ENCODE data around the gene FOXO3. TPM values are rescaled to one million over a fixed set of nuclear protein-coding genes. Genes with fewer than 3 reads are reported as not detected.

Gene FOXO3
- total RNA-seq, 2 donors from 2014 or later = 108 to 144 TPM

DNA sequence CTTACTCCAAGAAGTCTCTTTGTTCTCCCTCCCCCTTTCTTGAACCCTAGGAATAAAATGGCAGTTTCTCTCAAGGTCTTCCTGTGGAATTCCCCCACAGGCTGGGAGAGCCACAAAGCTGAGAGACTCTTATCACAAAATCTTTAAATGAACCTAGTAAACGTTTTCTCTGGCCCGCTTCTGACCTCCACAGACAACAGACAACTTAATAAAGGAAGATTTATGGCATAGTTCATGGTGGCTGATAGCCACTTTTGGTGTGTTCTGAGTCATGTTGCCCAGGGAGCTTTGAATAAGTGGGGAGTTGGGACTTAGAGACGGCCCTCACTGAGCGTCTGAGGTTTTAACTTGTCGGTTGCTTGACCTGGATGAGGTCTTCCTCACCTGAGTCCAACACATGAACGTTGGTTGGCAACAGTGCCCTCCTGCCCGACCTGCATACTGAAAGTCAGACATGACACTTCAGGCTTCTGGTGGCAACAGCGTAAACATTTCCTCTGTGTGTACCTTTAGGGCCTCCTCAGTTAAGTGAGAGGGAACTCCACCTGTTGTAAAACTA, 124.1 kb downstream of the FOXO3 start:
- Histone ChIP-seq H3K4me3 (no peak overlapping the region), H3K4me1 (replicated peaks) (peaks cover 8% of the 10 kb centered on the region), H3K9me3 (no peaks in the 10 kb centered on the region), H3K27me3 (replicated peaks; ENCODE audit: insufficient read depth) (no peaks in the 10 kb centered on the region), H3K27ac (peak overlapping the region; percentile 62 to 66), H3K36me3 (no peaks in the 10 kb centered on the region)
- TF ChIP-seq CTCF (IDR thresholded peaks at IDR 0.05) = no peak
- no peak for TF ChIP-seq POLR2A (IDR thresholded peaks at IDR 0.05)
- TF ChIP-seq POLR2AphosphoS5 (IDR thresholded peaks at IDR 0.05) = peak; percentile 55
- peak; percentile 40 for DNase-seq (ENCODE audit: low spot score)
- intact Hi-C loops (cut with DNase I) = no loop called here
- 17% methylated on average over 8 of the region's 8 CpGs for WGBS

DNA sequence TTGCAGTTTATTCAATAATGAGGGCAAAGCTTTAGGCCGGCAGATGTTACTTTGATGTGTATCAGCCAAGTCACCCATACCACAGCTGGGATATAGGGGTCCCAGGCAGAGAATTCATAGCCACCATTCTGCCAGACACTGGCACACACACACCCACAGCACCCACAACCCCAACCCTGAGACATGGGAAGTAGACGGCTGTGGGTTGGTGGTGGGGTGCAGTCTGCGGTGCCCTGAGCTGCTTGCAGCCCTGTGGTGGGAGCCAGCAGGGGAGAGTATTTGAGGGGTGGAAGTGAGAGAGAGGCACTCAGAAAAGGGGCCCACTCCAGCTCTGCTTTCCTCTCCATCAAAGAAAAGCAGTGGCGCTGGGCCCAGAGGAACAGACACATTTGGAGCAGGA, 125.3 kb downstream of the FOXO3 start:
- no peak for DNase-seq (ENCODE audit: low spot score)
- intact Hi-C loops (cut with DNase I) = no loop called here
- H3K27me3 ChIP-seq (replicated peaks; ENCODE audit: insufficient read depth) = no peaks in the 10 kb centered on the region
- no peak overlapping the region for H3K27ac ChIP-seq
- no peak overlapping the region for H3K4me3 ChIP-seq
- H3K4me1 ChIP-seq (replicated peaks) = peaks cover 8% of the 10 kb centered on the region
- no peaks in the 10 kb centered on the region for H3K9me3 ChIP-seq
- TF ChIP-seq POLR2A (IDR thresholded peaks at IDR 0.05) (no peak), CTCF (IDR thresholded peaks at IDR 0.05) (no peak), POLR2AphosphoS5 (IDR thresholded peaks at IDR 0.05) (no peak)
- no peaks in the 10 kb centered on the region for H3K36me3 ChIP-seq
- WGBS = 94% methylated on average over 4 of the region's 4 CpGs

DNA sequence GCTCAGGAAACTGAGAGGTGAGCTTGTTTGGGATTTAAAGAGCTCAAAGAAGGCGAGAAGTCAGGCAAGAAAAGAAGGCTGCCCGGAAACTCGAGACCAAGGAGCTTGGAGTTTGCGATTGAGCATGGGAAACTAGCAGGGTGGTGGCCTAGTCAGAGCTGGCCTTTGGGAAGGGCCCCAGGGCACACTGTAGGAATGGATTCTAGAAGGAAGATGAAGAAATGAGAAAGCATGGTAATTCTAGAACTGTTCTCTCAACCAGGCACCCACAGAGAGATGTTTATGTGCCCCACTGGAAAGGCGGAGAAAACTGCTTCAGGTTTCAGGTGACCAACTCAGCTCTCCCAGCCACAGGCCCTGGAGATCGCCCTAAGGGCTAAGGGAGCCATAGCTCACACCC, 126.2 kb downstream of the FOXO3 start:
- 83% methylated on average over 6 of the region's 6 CpGs for WGBS
- intact Hi-C loops (cut with DNase I) = no loop called here
- no peaks in the 10 kb centered on the region for H3K36me3 ChIP-seq

GRCh38 chr6:108687921-108688320, 127.2 kb downstream of the FOXO3 start:
- Histone ChIP-seq H3K36me3 (no peaks in the 10 kb centered on the region), H3K4me1 (replicated peaks) (peaks cover 8% of the 10 kb centered on the region), H3K27me3 (replicated peaks; ENCODE audit: insufficient read depth) (no peaks in the 10 kb centered on the region), H3K9me3 (no peaks in the 10 kb centered on the region), H3K4me3 (no peak overlapping the region), H3K27ac (no peak overlapping the region)
- TF ChIP-seq POLR2A (IDR thresholded peaks at IDR 0.05) (no peak), CTCF (IDR thresholded peaks at IDR 0.05) (no peak), POLR2AphosphoS5 (IDR thresholded peaks at IDR 0.05) (no peak)
- intact Hi-C loops (cut with DNase I) = no loop called here
- DNase-seq (ENCODE audit: low spot score) = no peak
- WGBS = 92% methylated on average over 1 of the region's 1 CpG

More for the DNA sequence above, 126.2 kb downstream of the FOXO3 start:
- Histone ChIP-seq H3K27ac (no peak overlapping the region), H3K4me1 (replicated peaks) (peaks cover 8% of the 10 kb centered on the region), H3K4me3 (no peak overlapping the region), H3K27me3 (replicated peaks; ENCODE audit: insufficient read depth) (no peaks in the 10 kb centered on the region), H3K9me3 (no peaks in the 10 kb centered on the region)
- TF ChIP-seq POLR2A (IDR thresholded peaks at IDR 0.05) (no peak), POLR2AphosphoS5 (IDR thresholded peaks at IDR 0.05) (no peak)
- DNase-seq (ENCODE audit: low spot score) = no peak

DNA sequence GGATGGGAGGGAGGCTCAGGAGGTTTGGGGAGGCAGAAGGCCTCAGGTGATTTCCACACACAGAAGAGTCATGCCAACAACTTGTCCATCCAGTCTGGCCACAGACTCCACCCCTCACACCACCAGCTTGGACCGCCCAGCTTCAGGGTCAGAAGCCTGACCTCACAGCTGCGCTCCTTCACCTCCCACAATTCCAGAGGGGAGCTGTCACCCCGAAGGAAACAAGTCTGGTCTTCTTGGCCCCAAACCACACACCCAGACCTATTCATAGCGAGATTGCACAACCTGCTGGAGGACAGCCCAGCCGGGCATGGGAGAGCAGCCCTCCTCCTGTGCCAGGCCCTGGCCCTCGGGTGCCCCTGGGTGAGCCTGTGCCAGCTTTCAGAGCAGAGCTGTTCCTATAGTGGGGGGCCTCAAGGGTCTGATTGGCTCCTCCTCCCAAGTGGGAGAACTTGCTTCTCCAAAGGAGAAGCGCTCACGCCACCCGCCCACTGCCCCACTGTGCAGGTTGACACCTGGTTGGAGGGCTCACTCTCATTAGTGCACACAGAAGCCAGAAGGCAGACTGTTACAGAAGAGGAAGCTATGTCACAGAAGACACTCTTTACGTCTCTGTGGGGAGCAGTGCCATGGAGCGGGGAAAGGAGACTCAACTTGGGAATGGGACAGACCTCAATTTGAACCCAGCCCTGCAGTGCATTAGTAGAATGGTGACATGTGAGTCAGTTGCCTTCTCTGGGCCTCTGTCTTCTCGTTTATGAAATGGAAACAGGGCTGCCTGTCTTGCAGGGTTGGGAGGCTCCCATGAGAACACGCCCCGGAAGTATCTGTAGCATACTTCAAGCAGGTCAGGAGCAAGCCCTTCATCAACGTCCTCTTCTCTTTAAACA, 128.8 kb downstream of the FOXO3 start:
- Histone ChIP-seq H3K4me1 (replicated peaks) (peaks cover 5% of the 10 kb centered on the region), H3K4me3 (no peak overlapping the region), H3K27ac (peak overlapping the region; percentile 1 to 14), H3K27me3 (replicated peaks; ENCODE audit: insufficient read depth) (no peaks in the 10 kb centered on the region), H3K9me3 (no peaks in the 10 kb centered on the region), H3K36me3 (no peaks in the 10 kb centered on the region)
- DNase-seq (ENCODE audit: low spot score) = peak; percentile 85
- intact Hi-C loops (cut with DNase I) = no loop called here
- 46% methylated on average over 15 of the region's 15 CpGs for WGBS
- no peak for TF ChIP-seq POLR2A (IDR thresholded peaks at IDR 0.05)
- TF ChIP-seq POLR2AphosphoS5 (IDR thresholded peaks at IDR 0.05) = peak; percentile 88

Data from prostate gland (tissue), 2 donors.